ENCODE results near the gene PLPP1. TPM values are rescaled to one million over a fixed set of nuclear protein-coding genes. Genes with fewer than 3 reads are reported as not detected.

The PLPP1 gene
- total RNA-seq, 2 experiments from 2014 or later: 6.7 to 7.2 TPM

GRCh38 chr5:55409775-55410174, 125.0 kb downstream of the PLPP1 start:
- H3K27me3 Mint-ChIP-seq: no peaks in the 10 kb centered on the region
- no peak overlapping the region for H3K27ac Mint-ChIP-seq
- H3K9me3 Mint-ChIP-seq: no peaks in the 10 kb centered on the region

GRCh38 chr5:55407984-55408383, 126.8 kb downstream of the PLPP1 start:
- no peak for DNase-seq
- peaks cover 7% of the 10 kb centered on the region for H3K4me1 Mint-ChIP-seq (ENCODE audit: low read depth)
- no peaks in the 10 kb centered on the region for H3K27me3 Mint-ChIP-seq
- ChIA-PET CTCF (interaction anchor here (1.5 to 1.6 kb wide), 2 partner anchors 256 to 284 kb away, joined by 3 to 8 read pairs; no protein-coding TSS in a partner anchor), POLR2A (interaction anchor here (0.7 kb wide), 1 partner anchor 13 kb away, joined by 3 read pairs; no protein-coding TSS in a partner anchor)
- no peak overlapping the region for H3K4me3 Mint-ChIP-seq
- peaks cover 30% of the 10 kb centered on the region for H3K36me3 Mint-ChIP-seq
- no peak overlapping the region for H3K27ac Mint-ChIP-seq
- no peaks in the 10 kb centered on the region for H3K9me3 Mint-ChIP-seq
- intact Hi-C loops (cut with micrococcal nuclease): loop anchor here (1.0 kb wide), 1 partner anchor 283 kb away; no protein-coding TSS in a partner anchor

More at GRCh38 chr5:55409775-55410174, 125.0 kb downstream of the PLPP1 start:
- Mint-ChIP-seq H3K36me3 (peaks cover 31% of the 10 kb centered on the region), H3K4me1 (ENCODE audit: low read depth) (peaks cover 7% of the 10 kb centered on the region), H3K4me3 (no peak overlapping the region)
- no peak for DNase-seq
- intact Hi-C loops (cut with micrococcal nuclease): no loop called here
- POLR2A ChIA-PET: no interaction called here
- CTCF ChIA-PET: no interaction called here

DNA sequence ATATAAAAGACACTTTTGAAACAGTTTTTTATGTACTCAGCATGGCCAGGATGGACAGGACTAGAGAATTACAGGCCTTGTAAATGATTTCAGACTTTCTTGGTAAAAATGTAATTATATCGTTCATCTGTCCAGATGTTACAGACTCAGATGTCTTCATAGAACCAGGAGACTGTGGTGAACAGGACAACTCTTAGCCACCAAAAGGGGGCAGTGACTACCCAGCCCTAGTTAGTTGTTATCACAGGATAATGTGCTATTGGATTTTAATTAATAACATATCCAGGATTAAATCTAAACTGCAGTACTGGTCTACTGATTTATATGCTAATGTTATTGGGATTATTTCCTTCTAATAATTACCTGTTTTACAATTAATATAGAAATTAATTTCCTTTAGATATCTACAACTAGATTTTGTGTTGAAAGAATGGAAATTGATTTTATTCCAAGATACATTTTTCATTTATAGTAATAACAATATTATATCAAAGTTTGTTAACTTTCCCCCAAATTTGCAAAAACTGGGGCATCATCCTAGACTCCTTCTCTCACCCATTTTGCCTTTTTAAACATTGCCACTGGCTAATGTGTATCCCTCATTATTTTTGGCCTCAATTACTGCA, 127.6 kb downstream of the PLPP1 start:
- POLR2A ChIA-PET: interaction anchor here (0.6 kb wide), 1 partner anchor 246 kb away, joined by 6 read pairs; no protein-coding TSS in a partner anchor
- no peak for DNase-seq

GRCh38 chr5:55406292-55406691, 128.5 kb downstream of the PLPP1 start:
- Mint-ChIP-seq H3K4me1 (ENCODE audit: low read depth) (peaks cover 4% of the 10 kb centered on the region), H3K27ac (no peak overlapping the region), H3K9me3 (no peaks in the 10 kb centered on the region), H3K4me3 (no peak overlapping the region), H3K27me3 (no peaks in the 10 kb centered on the region), H3K36me3 (peaks cover 28% of the 10 kb centered on the region)
- DNase-seq: no peak
- CTCF ChIA-PET: interaction anchor here (0.7 to 3.1 kb wide), 5 partner anchors 34 to 530 kb away, joined by 3 to 12 read pairs (median 3); no protein-coding TSS in a partner anchor
- intact Hi-C loops (cut with micrococcal nuclease): no loop called here
- POLR2A ChIA-PET: interaction anchor here (0.6 kb wide), 1 partner anchor 247 kb away, joined by 6 read pairs; no protein-coding TSS in a partner anchor

More for the DNA sequence above, 127.6 kb downstream of the PLPP1 start:
- H3K27ac Mint-ChIP-seq: no peak overlapping the region
- no peaks in the 10 kb centered on the region for H3K27me3 Mint-ChIP-seq
- intact Hi-C loops (cut with micrococcal nuclease): loop anchor here (1.0 kb wide), 1 partner anchor 284 kb away; no protein-coding TSS in a partner anchor
- H3K9me3 Mint-ChIP-seq: no peaks in the 10 kb centered on the region
- H3K4me1 Mint-ChIP-seq (ENCODE audit: low read depth): peaks cover 7% of the 10 kb centered on the region
- peaks cover 29% of the 10 kb centered on the region for H3K36me3 Mint-ChIP-seq
- CTCF ChIA-PET: no interaction called here
- H3K4me3 Mint-ChIP-seq: no peak overlapping the region

- ChIA-PET CTCF (interaction anchor here (0.6 to 1.0 kb wide), 5 partner anchors 16 to 1667 kb away, joined by 3 to 4 read pairs (median 4); no protein-coding TSS in a partner anchor), POLR2A (no interaction called here)
- no peak overlapping the region for H3K27ac Mint-ChIP-seq
Observed at GRCh38 chr5:55402199-55402598, 132.6 kb downstream of the PLPP1 start.

DNA sequence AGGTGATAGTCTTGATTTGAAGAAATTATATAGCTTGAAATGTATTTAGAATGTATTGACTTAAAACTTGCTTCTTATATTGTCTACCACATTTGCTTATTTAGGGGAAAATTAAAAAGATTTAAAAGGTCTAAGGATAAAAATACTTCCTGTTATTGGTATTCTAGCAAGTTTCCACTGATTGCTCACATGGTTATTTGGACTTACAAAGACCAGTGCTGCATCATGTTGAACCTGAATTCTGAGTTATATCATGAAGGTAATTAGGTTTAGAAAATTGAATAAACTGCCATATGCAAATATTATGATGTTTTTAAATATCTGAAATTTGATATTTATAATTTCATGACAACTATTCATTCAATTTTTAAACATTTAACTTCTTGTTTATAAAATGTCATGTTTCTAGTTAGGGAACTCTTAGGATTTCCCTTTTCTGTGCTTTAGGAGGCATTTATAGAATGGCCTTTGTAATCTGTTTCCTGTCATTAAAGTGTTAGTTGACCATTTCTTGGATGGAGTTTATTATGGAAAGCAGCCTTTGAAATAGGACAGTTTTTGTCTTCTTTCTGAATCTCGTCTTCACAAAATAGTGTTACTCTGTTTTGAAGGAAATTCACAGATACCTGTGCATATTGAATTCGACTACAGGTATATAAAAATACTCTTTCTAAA, 141.1 kb downstream of the PLPP1 start:
- intact Hi-C loops (cut with micrococcal nuclease): no loop called here
- H3K4me1 Mint-ChIP-seq (ENCODE audit: low read depth): no peaks in the 10 kb centered on the region
- ChIA-PET POLR2A (no interaction called here), CTCF (no interaction called here)
- no peak overlapping the region for H3K27ac Mint-ChIP-seq
- no peak overlapping the region for H3K4me3 Mint-ChIP-seq
- H3K9me3 Mint-ChIP-seq: peaks cover 8% of the 10 kb centered on the region
- H3K27me3 Mint-ChIP-seq: no peaks in the 10 kb centered on the region
- H3K36me3 Mint-ChIP-seq: peaks cover 51% of the 10 kb centered on the region
- DNase-seq: no peak

More at GRCh38 chr5:55402199-55402598, 132.6 kb downstream of the PLPP1 start:
- Mint-ChIP-seq H3K36me3 (peaks cover 22% of the 10 kb centered on the region), H3K4me3 (no peak overlapping the region), H3K4me1 (ENCODE audit: low read depth) (no peaks in the 10 kb centered on the region), H3K27me3 (no peaks in the 10 kb centered on the region), H3K9me3 (no peaks in the 10 kb centered on the region)
- DNase-seq: no peak
- intact Hi-C loops (cut with micrococcal nuclease): no loop called here

- Mint-ChIP-seq H3K9me3 (peaks cover 8% of the 10 kb centered on the region), H3K4me1 (ENCODE audit: low read depth) (no peaks in the 10 kb centered on the region), H3K27me3 (no peaks in the 10 kb centered on the region), H3K36me3 (peaks cover 53% of the 10 kb centered on the region), H3K4me3 (no peak overlapping the region), H3K27ac (no peak overlapping the region)
- no peak for DNase-seq
- ChIA-PET POLR2A (interaction anchor here (0.6 kb wide), 3 partner anchors 408 to 1830 kb away, joined by 3 to 7 read pairs (median 4); no protein-coding TSS in a partner anchor), CTCF (no interaction called here)
- intact Hi-C loops (cut with micrococcal nuclease): no loop called here
Observed at GRCh38 chr5:55392669-55393068, 142.1 kb downstream of the PLPP1 start.

DNA sequence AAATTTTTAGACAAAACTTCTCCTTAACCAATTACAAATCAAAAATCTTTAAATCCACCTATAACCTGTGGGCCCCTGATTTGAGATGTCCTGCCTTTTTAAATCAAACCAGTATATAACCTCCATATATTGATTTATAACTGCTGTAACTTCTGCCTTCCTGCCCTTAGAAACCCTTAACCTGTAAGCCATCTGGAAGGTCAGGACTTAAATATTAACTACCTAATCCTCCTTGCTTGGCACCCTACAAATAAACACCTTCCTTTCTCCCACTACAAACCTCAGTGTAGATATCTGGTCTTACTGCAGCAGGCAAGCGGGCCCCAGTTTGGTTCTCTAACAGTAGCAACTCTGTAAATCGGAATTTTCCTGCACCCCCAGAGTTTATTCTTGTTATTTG, 143.1 kb downstream of the PLPP1 start:
- Mint-ChIP-seq H3K4me3 (no peak overlapping the region), H3K36me3 (peaks cover 53% of the 10 kb centered on the region), H3K27ac (no peak overlapping the region), H3K27me3 (no peaks in the 10 kb centered on the region), H3K9me3 (peaks cover 8% of the 10 kb centered on the region), H3K4me1 (ENCODE audit: low read depth) (no peaks in the 10 kb centered on the region)
- no peak for DNase-seq
- intact Hi-C loops (cut with micrococcal nuclease): no loop called here
- CTCF ChIA-PET: interaction anchor here (0.7 kb wide), 1 partner anchor 84 kb away, joined by 4 read pairs; the partner anchor contains the start of genes DHX29 and MTREX
- POLR2A ChIA-PET: no interaction called here

DNA sequence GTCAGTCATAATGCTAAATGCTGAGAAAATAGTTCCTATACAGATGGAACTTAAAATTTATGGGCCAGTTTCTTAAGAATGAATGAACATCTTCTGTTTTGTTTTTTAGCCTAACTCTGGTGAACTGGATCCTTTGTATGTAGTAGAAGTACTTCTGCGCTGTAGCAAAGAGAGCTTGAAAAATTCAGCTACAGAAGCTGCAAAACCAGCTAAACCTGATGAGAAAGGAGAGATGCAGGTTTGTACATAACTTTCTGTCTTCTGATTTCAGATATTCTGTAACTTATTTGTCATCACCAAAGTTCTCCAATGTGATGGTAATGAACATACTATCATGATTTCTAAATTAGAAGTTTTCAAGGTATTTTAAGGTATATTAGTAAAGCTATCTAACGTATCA, 146.9 kb downstream of the PLPP1 start:
- no peak overlapping the region for H3K27ac Mint-ChIP-seq
- peaks cover 66% of the 10 kb centered on the region for H3K36me3 Mint-ChIP-seq
- H3K4me1 Mint-ChIP-seq (ENCODE audit: low read depth): peaks cover 18% of the 10 kb centered on the region
- no peak overlapping the region for H3K4me3 Mint-ChIP-seq
- DNase-seq: no peak
- ChIA-PET CTCF (no interaction called here), POLR2A (no interaction called here)
- H3K9me3 Mint-ChIP-seq: peaks cover 17% of the 10 kb centered on the region
- intact Hi-C loops (cut with micrococcal nuclease): no loop called here
- no peaks in the 10 kb centered on the region for H3K27me3 Mint-ChIP-seq

- no peak overlapping the region for H3K4me3 Mint-ChIP-seq
- H3K9me3 Mint-ChIP-seq: peaks cover 17% of the 10 kb centered on the region
- no peak for DNase-seq
- H3K36me3 Mint-ChIP-seq: peaks cover 63% of the 10 kb centered on the region
- H3K4me1 Mint-ChIP-seq (ENCODE audit: low read depth): peaks cover 18% of the 10 kb centered on the region
- H3K27ac Mint-ChIP-seq: no peak overlapping the region
- POLR2A ChIA-PET: interaction anchor here (0.6 kb wide), 1 partner anchor 170 kb away, joined by 4 read pairs; no protein-coding TSS in a partner anchor
- H3K27me3 Mint-ChIP-seq: no peaks in the 10 kb centered on the region
- CTCF ChIA-PET: interaction anchor here (1.4 kb wide), 1 partner anchor 15 kb away, joined by 3 read pairs; no protein-coding TSS in a partner anchor
- intact Hi-C loops (cut with micrococcal nuclease): no loop called here
Observed at GRCh38 chr5:55386356-55386755, 148.4 kb downstream of the PLPP1 start.

GRCh38 chr5:55385846-55386245, 148.9 kb downstream of the PLPP1 start:
- H3K4me3 Mint-ChIP-seq: no peak overlapping the region
- ChIA-PET POLR2A (no interaction called here), CTCF (interaction anchor here (0.7 to 1.4 kb wide), 2 partner anchors 16 to 674 kb away, joined by 3 read pairs; no protein-coding TSS in a partner anchor)
- H3K27ac Mint-ChIP-seq: no peak overlapping the region
- peaks cover 17% of the 10 kb centered on the region for H3K9me3 Mint-ChIP-seq
- intact Hi-C loops (cut with micrococcal nuclease): no loop called here
- peaks cover 18% of the 10 kb centered on the region for H3K4me1 Mint-ChIP-seq (ENCODE audit: low read depth)
- peaks cover 61% of the 10 kb centered on the region for H3K36me3 Mint-ChIP-seq
- no peak for DNase-seq
- no peaks in the 10 kb centered on the region for H3K27me3 Mint-ChIP-seq

GRCh38 chr5:55385227-55385626, 149.5 kb downstream of the PLPP1 start:
- Mint-ChIP-seq H3K27ac (no peak overlapping the region), H3K4me1 (ENCODE audit: low read depth) (peaks cover 18% of the 10 kb centered on the region), H3K36me3 (peaks cover 60% of the 10 kb centered on the region), H3K9me3 (peaks cover 17% of the 10 kb centered on the region), H3K4me3 (no peak overlapping the region), H3K27me3 (no peaks in the 10 kb centered on the region)
- ChIA-PET POLR2A (no interaction called here), CTCF (no interaction called here)
- intact Hi-C loops (cut with micrococcal nuclease): no loop called here
- no peak for DNase-seq

All from activated CD4-positive, alpha-beta memory T cell treated with anti-CD3 and anti-CD28 coated beads for 36 hours (primary cell).